Skin epidermis (tissue), 12 donors: ENCODE measurements around the gene GLI3.

ENCODE experiments used
- H3K27ac ChIP-seq, 21 experiments: fragments of 200-600 bp; sonication (generic) in 11 of 21; one replicate each; pipeline ENCODE4 v1.5.0; 2020; ENCODE audit warnings: mild to moderate bottlenecking in 3 of 21, inconsistent platforms in 2 of 21, moderate library complexity in 2 of 21
- H3K4me3 ChIP-seq, 7 experiments: fragments of 200-600 bp; sonication (generic) in 2 of 7; one replicate each; pipeline ENCODE4 v1.5.0; 2020; ENCODE audit warnings: inconsistent platforms in 2 of 7, mild to moderate bottlenecking in 2 of 7, moderate library complexity in 1 of 7

The GLI3 gene

DNA sequence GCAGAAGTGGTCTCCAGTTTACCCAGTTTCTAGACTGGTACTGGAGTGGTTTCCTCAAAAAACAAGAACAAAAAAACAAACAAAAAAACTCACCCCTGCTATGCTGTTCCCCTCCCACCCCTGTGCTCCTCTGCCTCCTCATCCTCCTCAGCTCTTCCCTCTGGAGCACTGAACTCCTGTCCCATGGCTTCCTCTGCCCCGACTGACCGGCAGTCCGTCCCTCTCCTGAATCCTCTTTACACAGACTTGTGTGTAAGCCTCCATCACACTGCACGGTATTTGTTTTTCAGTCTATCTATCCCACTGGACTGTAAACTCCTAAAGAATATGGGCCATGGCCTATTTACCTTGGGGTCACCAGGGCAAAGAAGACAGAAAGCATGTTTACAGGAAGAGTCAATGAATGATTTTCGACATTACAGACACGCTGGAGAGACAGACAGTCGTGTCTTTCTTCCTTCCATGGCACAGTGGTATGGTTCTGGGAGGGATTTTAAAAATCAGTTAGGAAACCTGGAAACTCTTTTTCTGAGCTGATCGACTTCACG is 265.3 kb downstream of the GLI3 start:
- H3K4me3 ChIP-seq: no peak overlapping the region
- H3K27ac ChIP-seq: no peak overlapping the region

DNA sequence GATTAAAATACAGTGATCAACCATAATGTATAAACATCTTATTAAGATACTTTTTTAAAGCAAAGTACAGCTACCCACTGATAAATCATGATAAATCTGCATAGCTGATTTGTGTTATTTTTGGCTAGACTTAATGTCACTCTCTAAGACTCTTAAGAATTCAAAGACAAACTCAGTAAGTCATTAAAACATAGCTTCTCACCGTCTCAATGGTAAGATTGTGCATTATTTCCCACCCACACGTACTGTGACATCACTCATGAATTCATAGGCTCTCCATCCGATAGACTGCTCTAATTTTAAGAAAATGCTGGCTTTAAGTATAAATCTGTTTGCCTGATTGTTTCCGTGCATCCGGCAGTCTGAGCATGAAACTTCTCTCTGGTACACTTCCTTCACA is 266.1 kb downstream of the GLI3 start:
- no peak overlapping the region for H3K27ac ChIP-seq
- H3K4me3 ChIP-seq: no peak overlapping the region

- peak overlapping the region in 2 of 21 experiments; percentile 4 to 26 for H3K27ac ChIP-seq
- no peak overlapping the region for H3K4me3 ChIP-seq
Observed at GRCh38 chr7:41969561-41970105, 267.4 kb downstream of the GLI3 start.

GRCh38 chr7:41967156-41967555 is 269.9 kb downstream of the GLI3 start:
- Histone ChIP-seq H3K27ac (no peak overlapping the region), H3K4me3 (no peak overlapping the region)

DNA sequence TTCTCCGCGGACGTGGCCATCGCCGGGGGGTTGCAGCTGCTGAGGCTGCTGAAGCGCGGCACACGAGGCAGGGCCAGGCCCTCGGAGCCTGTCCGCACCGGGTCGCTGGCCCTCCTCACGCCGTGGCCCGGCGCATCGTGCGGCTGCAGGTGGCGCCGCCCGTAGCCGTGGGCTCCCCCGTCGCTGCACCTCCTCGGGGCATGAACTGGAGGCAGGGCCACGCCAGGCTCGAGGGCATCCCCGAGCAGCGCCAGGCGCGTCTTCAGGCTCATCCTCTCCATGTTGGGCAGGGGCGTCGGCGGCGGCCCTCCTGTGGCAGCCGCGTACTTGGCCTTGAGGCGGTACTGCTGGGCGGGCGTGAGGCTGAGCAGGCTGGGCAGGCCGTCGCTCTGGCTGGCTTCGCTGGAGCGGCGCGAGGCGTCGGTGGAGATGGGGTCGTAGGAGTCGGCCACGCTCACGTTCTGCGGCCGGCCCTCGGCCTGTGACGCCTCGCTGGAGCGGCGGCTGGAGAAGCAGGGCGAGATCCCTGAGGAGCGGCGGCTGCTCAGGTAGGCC is 271.0 kb downstream of the GLI3 start:
- Histone ChIP-seq H3K27ac (no peak overlapping the region), H3K4me3 (no peak overlapping the region)

DNA sequence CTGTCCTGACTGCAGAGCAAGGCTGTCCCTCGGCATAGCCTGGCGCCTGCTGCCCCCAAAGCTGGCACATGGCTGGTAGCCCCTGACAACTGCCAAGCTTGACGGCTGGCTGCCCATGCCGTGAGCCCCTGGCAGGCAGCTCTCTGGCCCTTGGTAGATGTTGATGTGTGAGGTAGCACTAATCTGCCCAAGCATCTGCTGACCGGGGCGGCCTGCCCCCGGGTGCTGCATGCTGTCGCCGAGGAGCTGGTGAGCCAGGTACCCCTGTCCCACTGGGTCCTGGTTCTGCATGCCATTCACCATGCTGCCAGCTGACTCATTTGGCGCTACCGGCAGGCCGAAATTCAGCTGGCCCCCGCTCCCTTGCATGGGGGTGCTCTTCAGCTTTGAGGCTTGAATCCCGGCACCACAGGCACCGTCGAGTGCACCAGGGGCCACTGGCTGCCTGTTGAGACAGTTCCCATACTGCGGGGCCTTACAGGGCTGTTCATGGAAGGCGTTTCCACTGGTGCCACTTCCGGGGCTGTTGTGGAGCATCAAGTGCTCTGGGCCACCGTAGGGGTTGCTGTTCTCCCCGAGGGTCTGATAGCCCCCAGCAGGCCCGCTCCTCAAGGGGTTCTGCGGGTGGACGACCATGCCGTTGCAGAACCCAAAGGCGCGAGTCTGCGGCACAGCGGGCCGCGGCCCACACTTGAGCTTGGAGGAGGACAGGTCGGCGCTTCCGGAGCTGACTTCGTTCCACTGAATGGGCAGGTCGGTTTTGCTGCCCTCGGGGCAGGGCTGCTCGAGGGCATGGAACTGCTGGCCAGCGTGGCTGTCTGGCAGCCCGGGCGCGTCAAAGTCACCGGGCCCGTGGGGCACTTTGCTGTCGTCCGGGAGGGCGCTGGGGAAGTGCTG is 271.9 kb downstream of the GLI3 start:
- H3K4me3 ChIP-seq: no peak overlapping the region
- H3K27ac ChIP-seq: no peak overlapping the region

- H3K4me3 ChIP-seq: no peak overlapping the region
- H3K27ac ChIP-seq: no peak overlapping the region
Observed at GRCh38 chr7:41964183-41964753, 272.7 kb downstream of the GLI3 start.

- H3K27ac ChIP-seq: peak overlapping the region in 5 of 21 experiments; percentile 12 to 73 (median 30)
- H3K4me3 ChIP-seq: no peak overlapping the region
Observed at GRCh38 chr7:41956705-41957104, 280.3 kb downstream of the GLI3 start.

DNA sequence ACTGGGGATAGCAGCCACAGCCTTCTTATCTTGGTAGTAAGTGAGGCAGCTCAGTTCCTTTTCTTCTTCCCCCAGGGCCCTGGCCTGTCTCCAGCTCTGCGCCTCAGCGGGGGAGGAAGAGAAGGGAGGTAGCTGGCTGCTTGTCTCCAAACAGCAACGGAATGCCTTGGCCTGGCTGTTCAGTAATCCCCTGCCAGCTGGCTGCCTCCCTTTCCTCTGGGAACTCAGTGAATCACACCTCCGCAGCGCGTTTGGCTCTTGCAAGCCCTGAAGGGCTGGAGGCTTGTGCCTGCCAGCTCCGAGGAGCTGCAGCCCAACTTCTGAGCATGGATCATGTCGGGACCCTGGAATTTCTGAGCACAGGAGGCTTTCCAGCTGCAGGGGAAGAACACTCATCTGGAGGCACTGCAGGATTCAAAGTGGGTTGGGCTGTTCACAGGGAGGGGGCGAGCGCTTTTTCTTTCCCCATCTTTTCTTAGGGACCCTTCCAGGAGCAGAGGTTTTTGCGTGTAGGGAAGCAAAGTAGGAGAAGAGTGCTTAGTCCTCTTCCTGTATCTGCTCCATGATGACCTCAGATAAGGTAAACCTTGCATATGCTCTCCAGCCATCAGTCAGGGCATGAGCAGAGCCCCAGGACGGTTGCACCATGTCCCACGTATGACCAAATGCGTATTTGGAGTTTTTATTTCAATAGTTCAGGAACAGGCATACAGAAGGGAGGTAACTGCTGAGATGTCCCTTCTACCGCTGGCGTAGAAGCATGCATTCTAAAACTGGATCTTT is 280.9 kb downstream of the GLI3 start:
- peak overlapping the region in 5 of 21 experiments; percentile 12 to 73 (median 30) for H3K27ac ChIP-seq
- no peak overlapping the region for H3K4me3 ChIP-seq

GRCh38 chr7:41955451-41955850 is 281.6 kb downstream of the GLI3 start:
- H3K4me3 ChIP-seq: no peak overlapping the region
- H3K27ac ChIP-seq: peak overlapping the region in 3 of 21 experiments; percentile 0 to 14 (median 12)

DNA sequence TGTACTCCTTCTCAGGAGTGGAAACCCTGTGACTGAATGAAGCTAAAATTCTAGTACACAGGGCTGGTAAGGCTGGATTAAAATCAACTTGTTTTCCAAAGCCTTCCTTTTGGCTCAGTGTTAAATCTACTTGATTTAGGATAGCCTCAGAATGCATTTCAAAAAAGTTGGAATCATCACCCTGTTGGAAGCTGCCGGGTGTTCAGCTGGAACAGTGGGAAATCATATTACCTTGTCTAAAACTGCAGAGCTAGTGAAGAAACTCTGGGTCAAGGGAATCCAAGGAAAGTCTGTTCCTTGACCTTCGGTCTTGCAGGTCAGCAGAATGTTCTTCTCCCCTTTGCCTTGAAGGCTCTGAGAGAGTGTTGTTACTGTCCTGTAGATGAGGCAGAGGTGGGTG is 282.0 kb downstream of the GLI3 start:
- Histone ChIP-seq H3K4me3 (no peak overlapping the region), H3K27ac (peak overlapping the region in 3 of 21 experiments; percentile 0 to 14 (median 12))

DNA sequence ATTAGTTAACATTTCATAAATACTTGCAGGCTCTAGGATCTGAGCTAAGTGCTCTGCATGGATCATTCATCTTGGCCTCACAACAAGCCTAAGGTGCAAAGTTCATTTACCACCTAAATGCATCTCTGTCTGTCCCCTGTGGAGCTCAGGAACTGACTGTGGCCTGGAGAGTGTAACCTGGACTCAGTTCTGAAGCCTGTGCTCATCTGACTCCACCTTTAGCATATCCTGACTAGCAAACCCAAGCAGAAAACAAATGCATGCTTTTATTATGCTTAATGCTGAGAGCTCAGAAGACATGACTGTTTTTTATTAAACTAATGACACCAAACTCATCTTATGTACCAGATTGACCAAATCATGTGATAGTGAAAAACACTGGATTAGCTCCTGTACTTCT is 288.5 kb downstream of the GLI3 start:
- H3K27ac ChIP-seq: no peak overlapping the region
- H3K4me3 ChIP-seq: no peak overlapping the region

- Histone ChIP-seq H3K4me3 (peak overlapping the region in 1 of 7 experiments; percentile 17), H3K27ac (no peak overlapping the region)
Observed at GRCh38 chr7:41943094-41943577, 293.9 kb downstream of the GLI3 start.

DNA sequence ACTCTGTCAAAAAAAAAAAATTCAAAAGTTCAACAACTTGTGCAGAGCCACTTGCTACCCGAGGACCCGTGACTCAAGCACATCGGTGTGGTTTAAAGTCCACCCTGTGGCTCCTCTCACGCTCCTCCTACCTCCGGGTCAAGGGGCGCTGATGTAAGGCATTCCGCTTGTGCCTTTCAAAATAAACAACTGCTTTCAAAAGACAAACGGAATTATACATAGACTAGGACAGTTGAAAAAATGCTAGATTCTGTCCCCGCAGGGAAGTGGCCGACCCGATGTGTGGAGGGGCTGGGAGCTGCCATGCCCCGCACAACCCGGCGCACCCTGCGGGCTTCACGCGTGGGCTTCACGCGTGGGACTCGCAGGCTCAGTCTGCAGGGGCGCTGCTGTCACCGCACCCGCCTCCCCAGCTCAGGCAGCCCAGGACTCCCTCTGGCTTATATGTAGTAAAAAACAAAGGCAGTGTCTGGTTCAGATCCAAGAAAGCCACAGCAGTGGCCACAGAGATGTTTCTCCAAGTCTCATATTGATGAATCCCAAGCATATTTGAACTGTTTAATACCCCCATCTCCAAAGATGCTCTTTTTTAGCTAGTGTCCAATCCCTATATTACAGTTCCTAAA is 294.4 kb downstream of the GLI3 start:
- peak overlapping the region in 1 of 7 experiments; percentile 17 for H3K4me3 ChIP-seq
- H3K27ac ChIP-seq: no peak overlapping the region

- Histone ChIP-seq H3K4me3 (no peak overlapping the region), H3K27ac (no peak overlapping the region)
Observed at GRCh38 chr7:41940760-41941343, 296.2 kb downstream of the GLI3 start.

GRCh38 chr7:41938371-41938770 is 298.6 kb downstream of the GLI3 start:
- Histone ChIP-seq H3K4me3 (no peak overlapping the region), H3K27ac (no peak overlapping the region)

- no peak overlapping the region for H3K4me3 ChIP-seq
- no peak overlapping the region for H3K27ac ChIP-seq
Observed at GRCh38 chr7:41933427-41933826, 303.6 kb downstream of the GLI3 start.

GRCh38 chr7:41931263-41931646 is 305.8 kb downstream of the GLI3 start:
- Histone ChIP-seq H3K4me3 (no peak overlapping the region), H3K27ac (no peak overlapping the region)
